ENCODE data around the gene NUP210. TPM values are rescaled to one million over a fixed set of nuclear protein-coding genes. Genes with fewer than 3 reads are reported as not detected.
A peak's percentile ranks its signal among the peaks of the same experiment; 100 is the strongest.

The NUP210 gene
- total and polyA plus RNA-seq, 2 of the 13 experiments (the other 11 are each of a cell fraction or from before 2014, with no cell fraction given) = 31.6 to 35.2 TPM

- no peak overlapping the region for H3K4me3 ChIP-seq (replicated peaks in 1 of 3; ENCODE audit: insufficient read depth in 1 of 3, low read depth in 2 of 3, low read length in 3 of 3)
- no peak overlapping the region for H3K27ac ChIP-seq (ENCODE audit: extremely low read length, insufficient read depth, low read length)
- in situ Hi-C loops (cut with HindIII; ENCODE audit: extremely low pct_ligation_motif_present, low pct_unique_long_range_greater_than_20kb) (no loop called here), intact Hi-C loops (cut with micrococcal nuclease; ENCODE audit: unreplicated experiment) (no loop called here)
- no peak overlapping the region for H3K9ac ChIP-seq (ENCODE audit: insufficient read depth, low read depth, low read length)
- H2AFZ ChIP-seq (ENCODE audit: low read length) = no peak overlapping the region
- no TSS peak for BruUV-seq (replicated peaks)
- no peak overlapping the region for H3K4me2 ChIP-seq (ENCODE audit: low read depth, low read length)
- DNase-seq (ENCODE audit: low spot score) (no peak), FAIRE-seq (no peak), ATAC-seq (no peak)
- peak; percentile 28 for TF ChIP-seq AGO2 (optimal IDR thresholded peaks at IDR 0.05; ENCODE audit: low read depth, low read length)
- no peak for TF ChIP-seq ELF3 (CRISPR knock-in tag; IDR thresholded peaks at IDR 0.05)
- H3K36me3 ChIP-seq (replicated peaks in 1 of 2; ENCODE audit: control insufficient read depth in 1 of 2, insufficient read depth in 2 of 2, low read length in 2 of 2) = peaks cover 21 to 75% of the 10 kb centered on the region in 2 experiments
- H4K20me1 ChIP-seq (ENCODE audit: insufficient read depth, low read length) = no peaks in the 10 kb centered on the region
- no peaks in the 10 kb centered on the region for H3K4me1 ChIP-seq (ENCODE audit: insufficient read depth, low read length)
- no peaks in the 10 kb centered on the region for H3K9me3 ChIP-seq (ENCODE audit: low read length)
- POLR2A ChIA-PET = no interaction called here
- CTCF ChIA-PET (ENCODE audit: low intra/inter-chr PET ratio, low total read pairs) = no interaction called here
- 99% methylated on average over 16 of the region's 20 CpGs for WGBS (ENCODE audit: low lambda C conversion rate)
- no peaks in the 10 kb centered on the region for H3K79me2 ChIP-seq (ENCODE audit: insufficient read depth, low read length)
- H3K27me3 ChIP-seq (ENCODE audit: control insufficient read depth in 1 of 2, insufficient read depth in 2 of 2, low read length in 2 of 2) = no peaks in the 10 kb centered on the region
Measured at GRCh38 chr3:13339833-13340232, 80.3 kb downstream of the NUP210 start.

- Histone ChIP-seq H3K27ac (ENCODE audit: extremely low read length, insufficient read depth, low read length) (no peak overlapping the region), H3K9ac (ENCODE audit: insufficient read depth, low read depth, low read length) (no peak overlapping the region), H3K4me1 (ENCODE audit: insufficient read depth, low read length) (no peaks in the 10 kb centered on the region), H3K9me3 (ENCODE audit: low read length) (no peaks in the 10 kb centered on the region), H3K4me3 (replicated peaks in 1 of 3; ENCODE audit: insufficient read depth in 1 of 3, low read depth in 2 of 3, low read length in 3 of 3) (no peak overlapping the region), H4K20me1 (ENCODE audit: insufficient read depth, low read length) (no peaks in the 10 kb centered on the region), H3K36me3 (replicated peaks in 1 of 2; ENCODE audit: control insufficient read depth in 1 of 2, insufficient read depth in 2 of 2, low read length in 2 of 2) (peaks cover 19 to 79% of the 10 kb centered on the region in 2 experiments), H3K79me2 (ENCODE audit: insufficient read depth, low read length) (no peaks in the 10 kb centered on the region), H3K4me2 (ENCODE audit: low read depth, low read length) (no peak overlapping the region), H2AFZ (ENCODE audit: low read length) (no peak overlapping the region), H3K27me3 (ENCODE audit: control insufficient read depth in 1 of 2, insufficient read depth in 2 of 2, low read length in 2 of 2) (no peaks in the 10 kb centered on the region)
- ATAC-seq (no peak), DNase-seq (ENCODE audit: low spot score) (no peak), FAIRE-seq (no peak)
- no peak for TF ChIP-seq FOSL1 (CRISPR knock-in tag; IDR thresholded peaks at IDR 0.05; ENCODE audit: borderline replicate concordance)
- WGBS (ENCODE audit: low lambda C conversion rate) = 93% methylated on average over 4 of the region's 5 CpGs
- ChIA-PET CTCF (ENCODE audit: low intra/inter-chr PET ratio, low total read pairs) (no interaction called here), POLR2A (no interaction called here)
- intact Hi-C loops (cut with micrococcal nuclease; ENCODE audit: unreplicated experiment) = no loop called here
- in situ Hi-C loops (cut with HindIII; ENCODE audit: extremely low pct_ligation_motif_present, low pct_unique_long_range_greater_than_20kb) = no loop called here
- no TSS peak for BruUV-seq (replicated peaks)
Measured at GRCh38 chr3:13338996-13339395, 81.1 kb downstream of the NUP210 start.

Data from HepG2 (cell line).